ENCODE data around the gene HIVEP3.

Gene HIVEP3

DNA sequence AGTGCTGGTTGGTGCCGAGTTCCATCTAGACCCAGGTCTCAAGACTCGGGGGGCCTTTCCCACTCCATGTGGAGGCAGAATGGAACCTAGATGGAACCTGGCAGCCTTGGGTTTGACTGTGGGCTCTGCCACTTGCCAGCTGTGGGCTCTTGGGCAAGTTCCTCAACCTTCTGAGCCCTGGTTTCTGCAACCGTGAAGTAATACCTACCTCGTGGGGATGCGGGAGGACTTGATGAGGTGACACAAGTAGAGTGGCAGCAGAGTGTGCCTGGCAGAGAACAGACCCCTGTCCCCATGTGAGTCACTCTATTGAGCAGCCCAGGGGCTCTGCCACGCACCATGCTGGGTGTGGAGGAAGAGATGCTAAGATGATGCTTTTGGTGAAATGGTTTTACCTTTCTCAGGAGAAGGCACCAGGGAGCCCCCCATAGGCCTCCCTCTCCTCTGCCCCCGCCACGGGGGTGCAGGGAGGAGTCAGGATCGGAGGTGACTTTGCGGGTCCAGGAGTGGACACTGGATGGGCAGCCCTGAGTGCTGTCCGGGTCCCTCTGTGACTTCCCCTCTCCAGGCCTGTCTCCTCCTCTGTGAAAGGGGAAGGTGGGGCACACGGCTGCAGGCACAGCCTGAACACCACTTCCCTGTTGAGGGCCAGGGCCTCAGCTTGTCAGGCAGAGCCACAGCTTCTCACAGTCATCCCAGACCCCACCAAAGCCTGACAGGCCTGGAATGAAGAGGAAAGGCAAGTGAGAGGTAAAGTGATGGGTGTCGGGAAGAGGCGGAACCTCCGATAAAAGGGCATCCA, 397.6 kb downstream of the HIVEP3 start:
- Histone ChIP-seq H3K4me1 (ENCODE audit: insufficient read depth, low read length) (no peaks in the 10 kb centered on the region), H3K27ac (ENCODE audit: low read length) (no peak overlapping the region), H3K9me3 (ENCODE audit: insufficient read depth, low read depth, low read length) (no peaks in the 10 kb centered on the region), H3K36me3 (ENCODE audit: insufficient read depth, low read depth, low read length) (no peaks in the 10 kb centered on the region), H3K27me3 (ENCODE audit: insufficient read depth, low read length) (peaks cover 15% of the 10 kb centered on the region), H3K9ac (ENCODE audit: low read depth, low read length) (no peak overlapping the region), H3K4me3 (ENCODE audit: low read length) (no peak overlapping the region)

DNA sequence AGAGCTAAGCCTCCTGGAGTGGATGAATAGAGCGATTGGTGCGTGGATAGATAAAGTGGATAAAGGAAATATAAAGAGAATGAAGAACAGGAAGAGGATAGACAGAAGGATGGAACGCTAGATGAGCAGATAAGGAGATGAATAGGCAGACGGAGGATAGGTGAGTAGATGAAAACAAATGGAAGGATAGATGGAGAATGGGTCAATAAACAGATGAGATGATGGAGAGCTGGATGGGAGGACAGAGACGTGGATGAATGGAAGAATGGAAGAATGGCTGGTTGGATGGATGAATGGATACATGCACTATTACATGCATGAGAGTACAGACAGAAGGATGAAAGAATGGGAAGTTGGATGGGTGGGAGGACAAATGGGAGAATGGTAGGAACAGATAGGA, 399.1 kb downstream of the HIVEP3 start:
- Histone ChIP-seq H3K4me3 (ENCODE audit: low read length) (no peak overlapping the region), H3K27ac (ENCODE audit: low read length) (no peak overlapping the region), H3K4me1 (ENCODE audit: insufficient read depth, low read length) (peaks cover 6% of the 10 kb centered on the region), H3K36me3 (ENCODE audit: insufficient read depth, low read depth, low read length) (no peaks in the 10 kb centered on the region), H3K9ac (ENCODE audit: low read depth, low read length) (no peak overlapping the region), H3K27me3 (ENCODE audit: insufficient read depth, low read length) (peaks cover 15% of the 10 kb centered on the region), H3K9me3 (ENCODE audit: insufficient read depth, low read depth, low read length) (no peaks in the 10 kb centered on the region)

DNA sequence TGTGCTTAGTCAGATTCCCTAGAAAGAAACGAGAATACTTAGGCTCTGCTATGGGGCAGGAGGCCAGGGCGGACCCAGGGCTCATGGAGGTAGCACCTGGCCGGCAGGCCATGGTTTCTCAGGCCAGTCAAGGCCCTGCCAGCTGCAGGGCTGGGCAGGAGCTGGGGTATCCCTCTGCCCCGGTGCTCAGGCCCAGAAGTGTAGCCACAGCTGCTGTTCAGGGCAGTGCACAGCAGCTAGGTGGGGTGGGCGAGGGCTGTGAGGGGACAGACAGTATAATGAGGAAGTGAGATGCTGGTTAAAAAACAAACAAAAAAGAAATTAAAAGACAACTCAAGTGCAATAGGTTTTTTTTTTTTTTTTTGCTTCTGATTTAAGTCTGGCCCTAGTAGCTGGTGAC, 400.3 kb downstream of the HIVEP3 start:
- Histone ChIP-seq H3K36me3 (ENCODE audit: insufficient read depth, low read depth, low read length) (no peaks in the 10 kb centered on the region), H3K27me3 (ENCODE audit: insufficient read depth, low read length) (peaks cover 15% of the 10 kb centered on the region), H3K27ac (ENCODE audit: low read length) (no peak overlapping the region), H3K4me3 (ENCODE audit: low read length) (no peak overlapping the region), H3K9ac (ENCODE audit: low read depth, low read length) (no peak overlapping the region), H3K9me3 (ENCODE audit: insufficient read depth, low read depth, low read length) (no peaks in the 10 kb centered on the region), H3K4me1 (ENCODE audit: insufficient read depth, low read length) (peaks cover 6% of the 10 kb centered on the region)

DNA sequence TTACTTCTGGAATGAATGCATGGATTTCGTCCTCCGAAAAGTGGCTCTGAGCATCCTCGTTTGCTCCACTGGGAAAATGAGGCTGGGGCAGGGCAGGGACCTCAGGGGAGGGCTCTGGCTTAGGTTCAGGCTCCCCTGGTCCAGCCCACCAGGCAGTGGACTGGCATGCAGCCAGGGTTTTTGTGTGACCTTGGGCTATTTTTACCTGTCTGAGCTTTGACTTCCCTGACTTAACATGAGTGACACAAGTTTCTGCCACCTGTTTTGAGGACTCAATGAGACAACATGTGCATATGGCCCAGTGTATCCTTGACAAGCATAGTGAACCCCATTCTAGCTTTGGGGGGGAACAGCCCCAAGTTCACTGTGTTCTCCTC, 401.7 kb downstream of the HIVEP3 start:
- H3K36me3 ChIP-seq (ENCODE audit: insufficient read depth, low read depth, low read length), result no peaks in the 10 kb centered on the region
- no peak overlapping the region for H3K4me3 ChIP-seq (ENCODE audit: low read length)
- H3K27me3 ChIP-seq (ENCODE audit: insufficient read depth, low read length), result peaks cover 15% of the 10 kb centered on the region
- no peaks in the 10 kb centered on the region for H3K9me3 ChIP-seq (ENCODE audit: insufficient read depth, low read depth, low read length)
- no peak overlapping the region for H3K27ac ChIP-seq (ENCODE audit: low read length)
- no peak overlapping the region for H3K9ac ChIP-seq (ENCODE audit: low read depth, low read length)
- H3K4me1 ChIP-seq (ENCODE audit: insufficient read depth, low read length), result peaks cover 6% of the 10 kb centered on the region

DNA sequence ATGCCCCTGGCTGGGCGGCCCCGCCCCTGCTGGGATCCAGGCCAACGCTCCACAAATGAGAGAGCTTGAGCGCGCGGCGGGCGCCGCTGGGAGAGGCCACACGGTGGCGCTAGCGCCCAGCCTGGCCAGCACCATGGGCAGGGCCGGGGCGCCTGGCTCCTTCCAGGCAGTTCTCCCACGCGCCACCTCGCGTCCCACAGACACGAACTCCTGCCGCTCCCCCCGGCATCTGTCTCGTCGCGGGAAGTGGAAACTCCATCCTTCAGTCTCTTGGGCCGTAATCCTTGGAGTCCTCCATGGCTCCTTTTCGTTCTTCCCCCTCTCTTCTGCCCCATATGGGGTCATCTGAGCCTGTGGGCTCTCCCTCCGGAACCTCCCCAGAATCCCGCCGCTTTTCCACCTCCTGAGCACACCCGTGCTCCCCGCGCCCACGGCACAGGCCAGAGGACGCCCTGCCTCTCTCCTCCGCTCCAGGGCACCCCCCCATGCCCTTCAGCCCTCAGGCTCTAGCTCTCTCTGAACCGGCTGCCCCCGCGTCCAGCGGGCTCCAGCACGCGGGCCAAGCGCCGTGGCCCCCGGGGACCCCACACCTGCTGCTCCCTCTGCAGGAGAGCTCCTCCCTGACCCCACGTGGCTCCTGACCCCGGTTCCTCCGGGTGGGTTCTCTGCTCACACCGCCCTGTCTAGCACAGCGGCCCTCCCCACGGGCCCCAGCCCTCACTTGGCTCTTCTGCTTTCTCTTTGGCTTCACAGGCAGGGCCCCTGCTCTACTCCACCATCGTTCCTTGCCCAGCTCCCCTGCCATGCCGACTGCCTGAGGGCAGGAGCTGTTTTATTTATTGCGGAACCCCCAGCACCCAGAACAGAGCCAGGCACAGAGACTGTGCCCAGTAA, 402.3 kb downstream of the HIVEP3 start:
- peak overlapping the region; percentile 71 for H3K4me3 ChIP-seq (ENCODE audit: low read length)
- H3K27ac ChIP-seq (ENCODE audit: low read length), result no peak overlapping the region

DNA sequence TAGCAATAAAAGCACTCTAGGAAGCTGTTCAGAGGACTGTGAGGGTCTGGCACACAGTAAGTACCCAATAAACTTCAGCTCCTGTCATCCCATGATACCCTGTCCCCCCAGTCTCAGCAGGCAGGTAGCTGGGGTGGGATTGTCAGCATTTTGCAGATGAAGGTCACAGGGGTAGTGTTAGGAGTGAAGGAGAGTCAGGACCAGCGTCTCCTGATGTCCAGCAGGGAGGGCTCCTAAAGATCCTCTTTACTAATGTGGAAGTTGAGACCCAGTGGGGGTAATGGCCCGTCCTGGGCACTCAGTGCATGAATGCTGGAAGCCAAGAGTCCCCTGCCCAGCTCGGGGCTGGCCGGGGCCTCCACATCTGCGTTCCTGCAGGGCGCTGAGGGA, 402.9 kb downstream of the HIVEP3 start:
- Histone ChIP-seq H3K9me3 (ENCODE audit: insufficient read depth, low read depth, low read length) (no peaks in the 10 kb centered on the region), H3K27ac (ENCODE audit: low read length) (no peak overlapping the region), H3K9ac (ENCODE audit: low read depth, low read length) (no peak overlapping the region), H3K27me3 (ENCODE audit: insufficient read depth, low read length) (peaks cover 15% of the 10 kb centered on the region), H3K4me1 (ENCODE audit: insufficient read depth, low read length) (peaks cover 6% of the 10 kb centered on the region), H3K4me3 (ENCODE audit: low read length) (no peak overlapping the region; the same call in 1 of the 2 replicates), H3K36me3 (ENCODE audit: insufficient read depth, low read depth, low read length) (no peaks in the 10 kb centered on the region)

More for the DNA sequence above, 402.3 kb downstream of the HIVEP3 start:
- H3K4me1 ChIP-seq (ENCODE audit: insufficient read depth, low read length), result peaks cover 6% of the 10 kb centered on the region
- no peaks in the 10 kb centered on the region for H3K36me3 ChIP-seq (ENCODE audit: insufficient read depth, low read depth, low read length)
- H3K9ac ChIP-seq (ENCODE audit: low read depth, low read length), result peak overlapping the region; percentile 53; the same call in 1 of the 2 replicates
- H3K9me3 ChIP-seq (ENCODE audit: insufficient read depth, low read depth, low read length), result no peaks in the 10 kb centered on the region
- H3K27me3 ChIP-seq (ENCODE audit: insufficient read depth, low read length), result peaks cover 15% of the 10 kb centered on the region

DNA sequence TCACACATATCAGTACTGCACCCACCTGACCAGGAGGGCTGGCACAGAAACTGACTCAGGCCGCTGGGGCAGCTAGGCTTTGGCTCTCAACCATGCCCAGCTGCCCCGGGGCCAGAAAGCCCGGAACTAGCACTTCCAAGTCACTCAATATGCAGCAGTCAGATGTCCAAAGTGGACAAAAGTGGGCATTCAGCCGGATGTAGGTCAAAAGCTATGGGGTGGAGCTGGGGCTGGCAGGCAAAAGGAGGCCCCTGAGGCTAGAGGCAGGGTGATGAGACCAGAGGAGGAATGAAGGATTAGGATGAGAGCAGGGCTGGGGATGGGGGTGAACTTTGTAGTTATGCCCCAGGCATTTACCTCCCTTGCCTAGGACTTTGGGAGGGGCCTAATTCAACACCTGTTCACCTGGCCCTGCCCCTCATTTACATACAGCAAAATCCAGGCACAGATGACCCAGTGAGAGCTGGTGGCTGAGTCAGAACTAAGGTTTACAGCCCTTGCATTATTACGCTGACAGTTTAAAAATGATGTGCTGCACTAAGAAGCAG, 403.5 kb downstream of the HIVEP3 start:
- peaks cover 6% of the 10 kb centered on the region for H3K4me1 ChIP-seq (ENCODE audit: insufficient read depth, low read length)
- peaks cover 15% of the 10 kb centered on the region for H3K27me3 ChIP-seq (ENCODE audit: insufficient read depth, low read length)
- H3K9ac ChIP-seq (ENCODE audit: low read depth, low read length), result no peak overlapping the region
- H3K27ac ChIP-seq (ENCODE audit: low read length), result no peak overlapping the region
- H3K9me3 ChIP-seq (ENCODE audit: insufficient read depth, low read depth, low read length), result no peaks in the 10 kb centered on the region
- H3K4me3 ChIP-seq (ENCODE audit: low read length), result no peak overlapping the region
- H3K36me3 ChIP-seq (ENCODE audit: insufficient read depth, low read depth, low read length), result no peaks in the 10 kb centered on the region

DNA sequence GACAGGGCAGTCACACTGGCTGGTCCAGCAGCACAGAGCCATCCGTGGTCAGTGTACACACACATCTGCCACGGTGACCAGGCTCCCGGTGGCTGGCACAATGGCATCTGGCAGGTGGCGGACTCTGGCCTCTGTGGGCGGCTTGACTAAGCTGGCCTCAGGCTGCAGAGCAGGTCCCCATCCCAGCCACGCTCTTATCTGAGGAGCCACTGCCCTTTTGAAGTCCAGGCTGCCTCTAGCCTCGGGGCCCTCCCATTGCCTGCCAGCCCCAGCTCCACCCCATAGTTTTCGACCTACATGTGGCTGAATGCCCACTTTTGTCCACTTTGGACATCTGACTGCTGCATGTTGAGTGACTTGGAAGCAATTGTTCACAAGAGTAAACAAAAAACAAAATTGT, 404.3 kb downstream of the HIVEP3 start:
- no peak overlapping the region for H3K4me3 ChIP-seq (ENCODE audit: low read length)
- H3K27me3 ChIP-seq (ENCODE audit: insufficient read depth, low read length), result peaks cover 15% of the 10 kb centered on the region
- peaks cover 6% of the 10 kb centered on the region for H3K4me1 ChIP-seq (ENCODE audit: insufficient read depth, low read length)
- no peak overlapping the region for H3K27ac ChIP-seq (ENCODE audit: low read length)
- H3K36me3 ChIP-seq (ENCODE audit: insufficient read depth, low read depth, low read length), result no peaks in the 10 kb centered on the region
- H3K9ac ChIP-seq (ENCODE audit: low read depth, low read length), result no peak overlapping the region
- H3K9me3 ChIP-seq (ENCODE audit: insufficient read depth, low read depth, low read length), result no peaks in the 10 kb centered on the region

DNA sequence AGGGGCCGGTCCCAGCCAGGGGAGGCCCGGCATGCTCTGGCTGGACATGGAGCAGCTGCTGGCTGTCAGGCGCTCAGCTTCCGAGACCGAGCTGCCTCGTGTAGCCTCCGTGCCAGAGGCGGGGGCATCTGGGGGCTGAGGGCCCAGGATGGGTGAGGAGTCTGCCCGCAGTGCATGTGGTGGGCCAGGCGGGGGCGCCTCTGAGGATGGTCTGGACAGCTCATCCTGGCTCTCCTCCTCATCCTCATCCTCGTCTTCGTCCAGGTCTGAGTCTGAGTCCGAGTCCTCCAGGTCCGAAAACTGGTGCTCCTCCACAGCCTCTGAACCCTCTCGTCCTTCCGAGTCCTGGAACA, 405.4 kb downstream of the HIVEP3 start:
- H3K27ac ChIP-seq (ENCODE audit: low read length), result no peak overlapping the region
- no peaks in the 10 kb centered on the region for H3K9me3 ChIP-seq (ENCODE audit: insufficient read depth, low read depth, low read length)
- no peaks in the 10 kb centered on the region for H3K36me3 ChIP-seq (ENCODE audit: insufficient read depth, low read depth, low read length)
- H3K4me1 ChIP-seq (ENCODE audit: insufficient read depth, low read length), result peaks cover 6% of the 10 kb centered on the region
- no peak overlapping the region for H3K4me3 ChIP-seq (ENCODE audit: low read length)
- H3K27me3 ChIP-seq (ENCODE audit: insufficient read depth, low read length), result peaks cover 15% of the 10 kb centered on the region
- no peak overlapping the region for H3K9ac ChIP-seq (ENCODE audit: low read depth, low read length)

DNA sequence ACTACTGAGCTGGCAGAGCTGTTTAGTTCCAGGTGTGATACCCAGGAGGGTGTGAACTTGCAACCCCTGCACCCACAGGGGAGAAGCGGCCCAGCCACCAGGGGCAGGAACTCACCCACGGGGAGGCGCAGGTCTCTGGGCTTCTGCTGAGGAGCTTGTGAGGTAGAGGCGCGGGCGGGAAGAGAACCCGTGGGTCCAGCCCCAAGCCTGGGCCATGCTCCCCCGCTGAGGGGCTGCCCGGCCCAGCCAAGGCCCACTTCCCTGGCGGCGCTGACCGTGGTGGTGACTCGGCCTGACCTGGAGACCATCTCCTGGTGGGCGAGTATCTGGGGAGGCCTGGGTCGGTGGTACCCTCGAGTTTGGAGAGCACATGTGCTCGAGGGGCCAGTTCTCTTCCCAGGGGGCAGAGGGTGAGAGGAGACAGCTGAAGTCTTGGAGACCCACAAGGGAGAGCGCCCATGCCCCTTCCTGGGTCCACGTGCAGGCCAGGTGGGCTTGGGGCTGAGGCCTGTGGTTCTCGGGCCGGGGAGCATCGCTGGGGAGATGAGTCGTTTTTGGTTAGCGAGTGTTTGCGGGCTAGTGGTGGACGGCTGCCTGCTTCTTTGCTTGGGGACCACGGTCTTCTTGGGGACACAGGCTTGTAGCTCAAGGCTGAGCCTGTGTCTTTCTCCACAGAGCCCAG, 405.9 kb downstream of the HIVEP3 start:
- peaks cover 15% of the 10 kb centered on the region for H3K27me3 ChIP-seq (ENCODE audit: insufficient read depth, low read length)
- no peaks in the 10 kb centered on the region for H3K9me3 ChIP-seq (ENCODE audit: insufficient read depth, low read depth, low read length)
- no peaks in the 10 kb centered on the region for H3K36me3 ChIP-seq (ENCODE audit: insufficient read depth, low read depth, low read length)
- no peak overlapping the region for H3K9ac ChIP-seq (ENCODE audit: low read depth, low read length)
- H3K27ac ChIP-seq (ENCODE audit: low read length), result no peak overlapping the region
- peaks cover 6% of the 10 kb centered on the region for H3K4me1 ChIP-seq (ENCODE audit: insufficient read depth, low read length)
- H3K4me3 ChIP-seq (ENCODE audit: low read length), result no peak overlapping the region

DNA sequence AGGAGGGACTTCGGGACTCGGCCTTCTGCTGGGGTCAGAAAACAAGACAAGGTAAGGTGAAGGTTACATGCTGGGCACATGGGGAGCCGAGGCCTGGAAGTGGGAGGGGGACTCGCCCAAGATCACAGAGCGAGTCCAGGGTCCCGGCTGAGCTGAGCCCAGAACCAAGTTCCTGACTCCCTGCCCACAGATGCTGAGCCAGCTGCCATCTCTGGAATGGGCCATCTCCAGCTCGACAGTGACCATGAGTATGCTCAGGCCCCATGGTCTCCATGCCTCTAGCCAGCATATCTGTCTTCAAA, 407.5 kb downstream of the HIVEP3 start:
- Histone ChIP-seq H3K27me3 (ENCODE audit: insufficient read depth, low read length) (peaks cover under 1% of the 10 kb centered on the region; the same call in 1 of the 2 replicates), H3K9ac (ENCODE audit: low read depth, low read length) (no peak overlapping the region), H3K4me3 (ENCODE audit: low read length) (no peak overlapping the region), H3K9me3 (ENCODE audit: insufficient read depth, low read depth, low read length) (no peaks in the 10 kb centered on the region), H3K4me1 (ENCODE audit: insufficient read depth, low read length) (peaks cover 6% of the 10 kb centered on the region), H3K27ac (ENCODE audit: low read length) (no peak overlapping the region), H3K36me3 (ENCODE audit: insufficient read depth, low read depth, low read length) (no peaks in the 10 kb centered on the region)

All from iPS-20b (cell line).